ENCODE results near the gene LAMP1.

Gene LAMP1

DNA sequence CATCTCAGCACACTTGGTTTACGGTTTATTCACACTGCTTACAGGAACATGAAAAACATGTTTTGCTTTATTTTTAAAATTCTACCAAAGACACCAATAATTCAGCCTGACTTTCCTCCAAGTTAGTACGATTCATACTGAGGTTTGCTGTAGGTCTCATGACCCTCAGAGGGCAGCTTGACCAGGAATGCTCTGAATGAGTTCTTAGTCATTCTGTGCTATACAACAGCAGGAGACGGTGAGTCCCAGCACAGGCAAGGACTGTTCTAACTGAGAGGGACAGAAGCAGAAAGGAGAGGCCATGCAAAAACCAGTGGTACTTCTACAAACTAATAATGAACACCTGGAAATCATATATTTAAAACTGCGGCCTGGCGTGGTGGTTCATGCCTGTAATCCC is 60.5 kb downstream of the LAMP1 start:
- TF ChIP-seq, protein P1, sequence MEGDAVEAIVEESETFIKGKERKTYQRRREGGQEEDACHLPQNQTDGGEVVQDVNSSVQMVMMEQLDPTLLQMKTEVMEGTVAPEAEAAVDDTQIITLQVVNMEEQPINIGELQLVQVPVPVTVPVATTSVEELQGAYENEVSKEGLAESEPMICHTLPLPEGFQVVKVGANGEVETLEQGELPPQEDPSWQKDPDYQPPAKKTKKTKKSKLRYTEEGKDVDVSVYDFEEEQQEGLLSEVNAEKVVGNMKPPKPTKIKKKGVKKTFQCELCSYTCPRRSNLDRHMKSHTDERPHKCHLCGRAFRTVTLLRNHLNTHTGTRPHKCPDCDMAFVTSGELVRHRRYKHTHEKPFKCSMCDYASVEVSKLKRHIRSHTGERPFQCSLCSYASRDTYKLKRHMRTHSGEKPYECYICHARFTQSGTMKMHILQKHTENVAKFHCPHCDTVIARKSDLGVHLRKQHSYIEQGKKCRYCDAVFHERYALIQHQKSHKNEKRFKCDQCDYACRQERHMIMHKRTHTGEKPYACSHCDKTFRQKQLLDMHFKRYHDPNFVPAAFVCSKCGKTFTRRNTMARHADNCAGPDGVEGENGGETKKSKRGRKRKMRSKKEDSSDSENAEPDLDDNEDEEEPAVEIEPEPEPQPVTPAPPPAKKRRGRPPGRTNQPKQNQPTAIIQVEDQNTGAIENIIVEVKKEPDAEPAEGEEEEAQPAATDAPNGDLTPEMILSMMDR (IDR thresholded peaks at IDR 0.05; ENCODE audit: low read depth, low read length): no peak
- H3K4me3 ChIP-seq (ENCODE audit: low read depth, low read length): no peak overlapping the region
- DNase-seq: no peak
- peaks cover 56% of the 10 kb centered on the region for H3K36me3 ChIP-seq
- no peak overlapping the region for H3K27ac ChIP-seq
- H3K9me3 ChIP-seq (ENCODE audit: severe bottlenecking): no peaks in the 10 kb centered on the region
- H3K27me3 ChIP-seq (ENCODE audit: insufficient read depth, low read depth, severe bottlenecking): no peaks in the 10 kb centered on the region

DNA sequence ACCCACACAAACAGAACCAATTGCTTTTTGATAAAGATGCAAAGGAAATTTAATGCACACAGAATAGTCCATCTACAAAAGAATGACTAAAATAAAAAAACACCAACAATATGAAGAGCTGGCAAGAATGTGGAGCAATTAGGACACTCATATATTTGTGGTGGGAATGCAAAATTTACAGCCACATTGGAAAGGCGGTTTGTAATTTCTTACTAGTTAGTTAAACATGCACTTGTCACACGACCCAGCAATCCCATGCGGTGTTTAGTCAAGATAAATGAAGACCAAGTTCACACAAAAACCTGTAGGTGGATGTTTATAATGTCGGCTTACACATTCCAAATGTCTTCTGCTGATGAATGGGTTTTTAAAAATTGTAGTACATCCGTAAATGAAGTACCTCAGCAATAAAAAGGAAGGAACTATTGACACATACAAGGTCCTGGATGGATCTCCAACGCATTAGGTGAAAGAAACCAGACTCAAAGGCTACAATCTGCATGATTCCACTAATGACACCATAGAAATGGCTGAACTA is 61.7 kb downstream of the LAMP1 start:
- no peak overlapping the region for H3K4me3 ChIP-seq (ENCODE audit: low read depth, low read length)
- no peaks in the 10 kb centered on the region for H3K9me3 ChIP-seq (ENCODE audit: severe bottlenecking)
- H3K27me3 ChIP-seq (ENCODE audit: insufficient read depth, low read depth, severe bottlenecking): no peaks in the 10 kb centered on the region
- DNase-seq: no peak
- peaks cover 60% of the 10 kb centered on the region for H3K36me3 ChIP-seq
- no peak overlapping the region for H3K27ac ChIP-seq
- TF ChIP-seq, protein P1 (IDR thresholded peaks at IDR 0.05; ENCODE audit: low read depth, low read length): no peak

DNA sequence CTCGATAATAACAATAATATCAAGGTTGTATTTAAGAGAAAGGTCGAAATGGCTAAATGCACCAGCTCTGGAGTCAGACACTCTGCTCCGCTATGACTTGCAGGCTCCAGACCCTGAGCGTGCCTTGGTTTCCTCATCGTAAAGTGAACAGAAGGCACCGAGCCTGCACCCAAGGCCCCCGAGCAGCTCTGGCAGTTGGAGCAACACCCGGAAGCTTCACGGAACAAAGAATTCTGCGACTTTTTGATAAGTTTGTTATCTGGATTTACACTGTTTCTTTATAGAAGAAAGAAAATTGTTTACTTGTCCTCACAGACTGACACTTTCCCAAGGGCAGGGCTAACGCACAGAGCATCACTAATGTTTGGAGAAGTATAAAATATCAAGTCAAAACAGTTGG is 62.5 kb downstream of the LAMP1 start:
- H3K4me3 ChIP-seq (ENCODE audit: low read depth, low read length): no peak overlapping the region
- H3K27me3 ChIP-seq (ENCODE audit: insufficient read depth, low read depth, severe bottlenecking): no peaks in the 10 kb centered on the region
- TF ChIP-seq, protein P1 (IDR thresholded peaks at IDR 0.05; ENCODE audit: low read depth, low read length): no peak
- no peaks in the 10 kb centered on the region for H3K9me3 ChIP-seq (ENCODE audit: severe bottlenecking)
- no peak overlapping the region for H3K27ac ChIP-seq
- peaks cover 58% of the 10 kb centered on the region for H3K36me3 ChIP-seq
- no peak for DNase-seq

GRCh38 chr13:113360446-113360845 is 63.4 kb downstream of the LAMP1 start:
- Histone ChIP-seq H3K36me3 (peaks cover 51% of the 10 kb centered on the region), H3K4me3 (ENCODE audit: low read depth, low read length) (no peak overlapping the region), H3K27ac (no peak overlapping the region), H3K9me3 (ENCODE audit: severe bottlenecking) (no peaks in the 10 kb centered on the region), H3K27me3 (ENCODE audit: insufficient read depth, low read depth, severe bottlenecking) (no peaks in the 10 kb centered on the region)
- no peak for DNase-seq
- TF ChIP-seq, protein P1 (IDR thresholded peaks at IDR 0.05; ENCODE audit: low read depth, low read length): no peak

DNA sequence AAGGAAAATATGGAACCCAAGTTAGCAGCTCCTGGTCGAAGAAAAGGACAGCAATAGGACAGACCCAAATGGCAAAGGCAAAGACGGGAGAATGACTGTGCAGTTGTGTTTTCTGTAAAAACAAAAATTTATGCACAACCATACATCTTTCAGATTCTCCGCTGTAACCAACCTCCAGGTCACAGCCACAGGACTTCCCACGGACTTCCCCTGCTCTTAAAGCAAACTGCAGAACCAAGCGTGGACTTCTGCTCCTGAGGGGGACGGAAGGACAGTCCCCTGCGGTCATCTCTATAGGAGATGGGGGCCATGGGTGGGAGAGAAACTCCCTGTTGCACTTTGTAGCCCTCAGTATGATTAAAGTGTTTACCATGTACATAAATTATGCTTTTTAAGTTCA is 64.4 kb downstream of the LAMP1 start:
- Histone ChIP-seq H3K9me3 (ENCODE audit: severe bottlenecking) (no peaks in the 10 kb centered on the region), H3K4me3 (ENCODE audit: low read depth, low read length) (no peak overlapping the region), H3K36me3 (peaks cover 46% of the 10 kb centered on the region), H3K27ac (no peak overlapping the region), H3K27me3 (ENCODE audit: insufficient read depth, low read depth, severe bottlenecking) (no peaks in the 10 kb centered on the region)
- TF ChIP-seq, protein P1 (IDR thresholded peaks at IDR 0.05; ENCODE audit: low read depth, low read length): no peak
- no peak for DNase-seq

DNA sequence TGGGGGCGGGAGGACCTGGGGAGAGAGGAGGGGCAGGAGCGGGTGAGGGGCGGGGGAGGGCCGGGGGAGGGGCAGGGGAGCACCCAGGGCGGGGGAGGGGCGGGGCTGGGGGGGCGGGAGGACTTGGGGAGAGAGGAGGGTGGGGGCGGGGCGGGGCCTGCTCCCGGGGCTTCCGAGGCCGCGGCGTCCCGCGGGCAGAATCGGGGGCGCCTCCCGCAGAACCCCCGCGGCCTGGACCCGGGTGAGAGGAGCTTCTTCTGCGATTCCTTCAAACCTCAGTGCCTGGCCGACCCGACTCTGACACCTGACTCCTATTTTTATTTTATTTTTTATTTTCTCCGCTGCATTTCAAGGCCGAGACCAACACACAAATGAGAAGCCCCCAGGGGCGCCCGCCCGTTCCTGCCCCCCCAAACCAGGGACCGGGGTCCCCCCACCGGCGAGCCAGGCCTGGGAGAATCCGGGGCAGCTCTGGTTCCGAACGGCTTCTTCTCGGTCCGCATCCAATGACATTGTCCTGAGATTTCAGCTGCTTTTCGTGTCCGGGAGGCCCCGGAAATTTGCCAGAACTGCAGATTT is 67.4 kb downstream of the LAMP1 start:
- Histone ChIP-seq H3K27ac (peak overlapping the region; percentile 84), H3K9me3 (ENCODE audit: severe bottlenecking) (no peaks in the 10 kb centered on the region), H3K4me3 (ENCODE audit: low read depth, low read length) (peak overlapping the region; percentile 30), H3K36me3 (peaks cover 28% of the 10 kb centered on the region), H3K27me3 (ENCODE audit: insufficient read depth, low read depth, severe bottlenecking) (no peaks in the 10 kb centered on the region)
- TF ChIP-seq, protein P1 (IDR thresholded peaks at IDR 0.05; ENCODE audit: low read depth, low read length): no peak
- DNase-seq: peak; percentile 40

All from WERI-Rb-1 (cell line).